ENCODE results near the gene C12orf75. TPM values are rescaled to one million over a fixed set of nuclear protein-coding genes. Genes with fewer than 3 reads are reported as not detected.

Gene C12orf75
- total and polyA plus RNA-seq, 2 of the 13 experiments (the other 11 are each of a cell fraction or from before 2014, with no cell fraction given), result 16.1 to 19.8 TPM

DNA sequence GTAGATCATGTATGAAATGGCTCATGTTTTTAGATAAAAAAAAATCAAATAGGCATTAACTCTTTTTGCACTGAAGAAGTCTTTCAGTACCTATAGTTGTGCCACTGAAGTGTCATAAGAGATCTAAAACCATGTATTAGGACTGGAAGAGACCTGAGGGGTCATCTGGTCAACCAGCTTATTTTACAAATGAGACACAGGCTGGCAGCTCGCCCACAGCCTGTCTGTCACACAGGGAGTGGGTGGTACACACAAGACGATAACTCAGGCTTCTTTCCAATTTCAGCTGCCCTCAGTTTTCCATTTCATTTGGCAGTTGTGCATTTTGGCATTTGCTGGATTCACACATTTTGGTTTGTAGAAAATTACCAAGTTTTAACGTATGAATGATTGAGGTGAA, 34.7 kb downstream of the C12orf75 start:
- no peak for DNase-seq (ENCODE audit: low spot score)
- intact Hi-C loops (cut with micrococcal nuclease; ENCODE audit: unreplicated experiment) (no loop called here), in situ Hi-C loops (cut with HindIII; ENCODE audit: extremely low pct_ligation_motif_present, low pct_unique_long_range_greater_than_20kb) (no loop called here)
- no peaks in the 10 kb centered on the region for H3K36me3 ChIP-seq (replicated peaks in 1 of 2; ENCODE audit: control insufficient read depth in 1 of 2, insufficient read depth in 2 of 2, low read length in 2 of 2)
- no peak for FAIRE-seq
- H3K4me1 ChIP-seq (ENCODE audit: insufficient read depth, low read length), result no peaks in the 10 kb centered on the region
- no peak overlapping the region for H3K4me2 ChIP-seq (ENCODE audit: low read depth, low read length)
- WGBS (ENCODE audit: low lambda C conversion rate), result 95% methylated on average over 3 of the region's 3 CpGs
- H3K79me2 ChIP-seq (ENCODE audit: insufficient read depth, low read length), result no peaks in the 10 kb centered on the region
- no peaks in the 10 kb centered on the region for H3K9me3 ChIP-seq (ENCODE audit: low read length)
- no peak overlapping the region for H3K4me3 ChIP-seq (replicated peaks in 1 of 3; ENCODE audit: insufficient read depth in 1 of 3, low read depth in 2 of 3, low read length in 3 of 3)
- POLR2A ChIA-PET, result no interaction called here
- no peak overlapping the region for H2AFZ ChIP-seq (ENCODE audit: low read length)
- ATAC-seq, result no peak
- no peaks in the 10 kb centered on the region for H4K20me1 ChIP-seq (ENCODE audit: insufficient read depth, low read length)
- H3K9ac ChIP-seq (ENCODE audit: insufficient read depth, low read depth, low read length), result no peak overlapping the region
- H3K27ac ChIP-seq (ENCODE audit: extremely low read length, insufficient read depth, low read length), result no peak overlapping the region
- TF ChIP-seq HES4 (CRISPR knock-in tag; IDR thresholded peaks at IDR 0.05; ENCODE audit: borderline replicate concordance) (no peak), ZNF335 (CRISPR knock-in tag; IDR thresholded peaks at IDR 0.05) (no peak), ZNF484 (CRISPR knock-in tag; IDR thresholded peaks at IDR 0.05; ENCODE audit: borderline replicate concordance, low read depth) (no peak), ZNF737 (CRISPR knock-in tag; IDR thresholded peaks at IDR 0.05; ENCODE audit: borderline replicate concordance) (no peak), ZFY (CRISPR knock-in tag; IDR thresholded peaks at IDR 0.05) (no peak), ZFYVE20 (CRISPR knock-in tag; IDR thresholded peaks at IDR 0.05; ENCODE audit: borderline replicate concordance, low read depth) (no peak)
- TF ChIP-seq, protein P1, sequence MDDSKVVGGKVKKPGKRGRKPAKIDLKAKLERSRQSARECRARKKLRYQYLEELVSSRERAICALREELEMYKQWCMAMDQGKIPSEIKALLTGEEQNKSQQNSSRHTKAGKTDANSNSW (CRISPR knock-in tag; IDR thresholded peaks at IDR 0.05; ENCODE audit: borderline replicate concordance), result no peak
- TF ChIP-seq, protein P2, sequence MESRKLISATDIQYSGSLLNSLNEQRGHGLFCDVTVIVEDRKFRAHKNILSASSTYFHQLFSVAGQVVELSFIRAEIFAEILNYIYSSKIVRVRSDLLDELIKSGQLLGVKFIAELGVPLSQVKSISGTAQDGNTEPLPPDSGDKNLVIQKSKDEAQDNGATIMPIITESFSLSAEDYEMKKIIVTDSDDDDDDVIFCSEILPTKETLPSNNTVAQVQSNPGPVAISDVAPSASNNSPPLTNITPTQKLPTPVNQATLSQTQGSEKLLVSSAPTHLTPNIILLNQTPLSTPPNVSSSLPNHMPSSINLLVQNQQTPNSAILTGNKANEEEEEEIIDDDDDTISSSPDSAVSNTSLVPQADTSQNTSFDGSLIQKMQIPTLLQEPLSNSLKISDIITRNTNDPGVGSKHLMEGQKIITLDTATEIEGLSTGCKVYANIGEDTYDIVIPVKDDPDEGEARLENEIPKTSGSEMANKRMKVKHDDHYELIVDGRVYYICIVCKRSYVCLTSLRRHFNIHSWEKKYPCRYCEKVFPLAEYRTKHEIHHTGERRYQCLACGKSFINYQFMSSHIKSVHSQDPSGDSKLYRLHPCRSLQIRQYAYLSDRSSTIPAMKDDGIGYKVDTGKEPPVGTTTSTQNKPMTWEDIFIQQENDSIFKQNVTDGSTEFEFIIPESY (CRISPR knock-in tag; IDR thresholded peaks at IDR 0.05), result no peak
- CTCF ChIA-PET (ENCODE audit: low intra/inter-chr PET ratio, low total read pairs), result no interaction called here
- no TSS peak for BruUV-seq (replicated peaks)
- no peaks in the 10 kb centered on the region for H3K27me3 ChIP-seq (ENCODE audit: control insufficient read depth in 1 of 2, insufficient read depth in 2 of 2, low read length in 2 of 2)

Data from HepG2 (cell line).